ENCODE measurements around the gene WDR88. TPM values are rescaled to one million over a fixed set of nuclear protein-coding genes. Genes with fewer than 3 reads are reported as not detected.

WDR88 gene
- total RNA-seq, 4 donors from 2014 or later = not detected

DNA sequence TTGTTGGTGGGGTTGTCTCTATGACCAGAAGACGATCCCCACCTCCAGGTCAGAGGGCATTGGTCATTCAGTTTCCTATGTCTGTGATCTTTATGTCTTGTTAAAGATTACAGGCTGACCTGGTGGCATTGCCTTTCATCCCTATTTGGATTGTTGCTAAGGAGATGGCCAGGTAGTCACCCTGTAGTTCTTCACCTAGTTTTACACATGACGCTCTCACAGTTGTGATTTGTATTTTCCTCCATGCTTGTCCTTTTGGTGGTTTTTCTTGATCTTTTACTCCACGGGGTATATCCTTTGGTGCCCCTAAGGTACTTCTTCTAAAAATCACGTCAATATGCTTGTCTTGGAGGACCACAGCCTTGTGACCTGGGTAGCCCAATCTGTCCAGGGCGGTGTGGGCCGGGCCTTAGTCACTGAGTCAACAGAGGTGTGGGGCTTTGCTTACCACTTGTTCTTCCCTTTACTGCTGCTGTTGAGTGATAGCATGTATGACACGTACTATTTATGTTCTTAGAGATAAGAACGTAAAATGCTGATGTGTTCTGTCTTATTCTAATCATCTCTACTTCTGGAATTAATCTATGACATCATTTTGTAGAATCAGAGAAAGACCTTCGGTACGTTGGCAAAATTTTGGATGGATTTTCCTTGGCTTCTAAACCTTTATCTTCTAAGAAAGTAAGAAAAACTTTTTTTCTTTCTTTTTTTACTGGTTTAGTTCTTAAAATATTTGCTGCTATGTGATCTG lies 30.8 kb upstream of the WDR88 start:
- DNase-seq (ENCODE audit: low spot score in 2 of 2) = no peak
- H3K4me3 ChIP-seq = no peak overlapping the region
- H3K27ac ChIP-seq = no peak overlapping the region
- 95% methylated on average over 10 of the region's 10 CpGs for WGBS
- H3K36me3 ChIP-seq = peaks cover 68% of the 10 kb centered on the region
- no peak for TF ChIP-seq POLR2A (IDR thresholded peaks at IDR 0.05)
- TF ChIP-seq, protein P1, sequence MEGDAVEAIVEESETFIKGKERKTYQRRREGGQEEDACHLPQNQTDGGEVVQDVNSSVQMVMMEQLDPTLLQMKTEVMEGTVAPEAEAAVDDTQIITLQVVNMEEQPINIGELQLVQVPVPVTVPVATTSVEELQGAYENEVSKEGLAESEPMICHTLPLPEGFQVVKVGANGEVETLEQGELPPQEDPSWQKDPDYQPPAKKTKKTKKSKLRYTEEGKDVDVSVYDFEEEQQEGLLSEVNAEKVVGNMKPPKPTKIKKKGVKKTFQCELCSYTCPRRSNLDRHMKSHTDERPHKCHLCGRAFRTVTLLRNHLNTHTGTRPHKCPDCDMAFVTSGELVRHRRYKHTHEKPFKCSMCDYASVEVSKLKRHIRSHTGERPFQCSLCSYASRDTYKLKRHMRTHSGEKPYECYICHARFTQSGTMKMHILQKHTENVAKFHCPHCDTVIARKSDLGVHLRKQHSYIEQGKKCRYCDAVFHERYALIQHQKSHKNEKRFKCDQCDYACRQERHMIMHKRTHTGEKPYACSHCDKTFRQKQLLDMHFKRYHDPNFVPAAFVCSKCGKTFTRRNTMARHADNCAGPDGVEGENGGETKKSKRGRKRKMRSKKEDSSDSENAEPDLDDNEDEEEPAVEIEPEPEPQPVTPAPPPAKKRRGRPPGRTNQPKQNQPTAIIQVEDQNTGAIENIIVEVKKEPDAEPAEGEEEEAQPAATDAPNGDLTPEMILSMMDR (IDR thresholded peaks at IDR 0.05) = no peak
- TF ChIP-seq POLR2AphosphoS5 (IDR thresholded peaks at IDR 0.05) = no peak
- no peak for TF ChIP-seq EP300 (IDR thresholded peaks at IDR 0.05)
- no peaks in the 10 kb centered on the region for H3K4me1 ChIP-seq
- H3K9me3 ChIP-seq = no peaks in the 10 kb centered on the region
- no peaks in the 10 kb centered on the region for H3K27me3 ChIP-seq

DNA sequence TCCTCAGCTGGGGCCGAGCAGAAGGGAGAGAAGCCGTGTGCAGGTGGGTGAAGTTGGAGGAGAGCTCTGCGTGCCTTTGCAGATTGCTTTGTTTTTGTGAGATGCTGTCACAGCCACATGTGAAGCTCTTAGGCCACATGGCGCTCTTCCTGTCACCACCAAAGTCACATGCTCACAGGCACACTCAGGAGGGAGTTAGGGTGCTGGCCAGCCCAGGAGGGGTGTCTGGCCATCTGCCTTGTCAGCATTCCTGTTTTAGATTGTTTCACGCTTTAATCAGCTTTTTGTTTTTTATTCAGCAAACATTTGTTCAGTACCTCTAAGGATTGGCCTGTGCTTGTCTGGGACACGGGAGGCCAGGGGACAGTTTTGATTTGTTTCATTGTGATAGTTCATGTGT lies 29.0 kb upstream of the WDR88 start:
- DNase-seq (ENCODE audit: low spot score in 2 of 2) = no peak
- Histone ChIP-seq H3K36me3 (peaks cover 71% of the 10 kb centered on the region), H3K9me3 (no peaks in the 10 kb centered on the region), H3K27ac (no peak overlapping the region), H3K4me1 (no peaks in the 10 kb centered on the region), H3K27me3 (no peaks in the 10 kb centered on the region), H3K4me3 (no peak overlapping the region)
- WGBS = 90% methylated on average over 6 of the region's 6 CpGs
- no peak for TF ChIP-seq EP300 (IDR thresholded peaks at IDR 0.05)

DNA sequence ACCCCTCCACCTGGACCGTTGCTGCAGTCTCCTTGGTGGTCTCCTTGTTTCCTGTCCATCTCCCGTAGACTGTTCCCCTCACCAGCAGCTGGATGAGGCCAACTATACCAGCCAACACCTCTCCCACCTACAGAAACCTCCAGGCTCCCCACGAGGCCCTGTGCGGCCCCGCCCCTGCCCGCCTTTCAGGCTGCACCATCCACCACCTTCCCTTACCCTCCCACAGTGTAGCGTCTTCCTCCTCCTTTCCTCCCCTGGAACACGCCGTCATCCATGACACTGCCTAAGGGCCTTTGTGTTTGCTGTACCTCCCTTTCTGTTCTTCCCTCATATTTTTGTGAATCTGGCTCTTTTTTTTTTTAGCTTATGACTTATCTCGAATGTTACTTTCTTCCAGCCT lies 23.8 kb upstream of the WDR88 start:
- peaks cover 83% of the 10 kb centered on the region for H3K36me3 ChIP-seq
- DNase-seq (ENCODE audit: low spot score in 2 of 2) = no peak
- 92% methylated on average over 10 of the region's 10 CpGs for WGBS
- no peaks in the 10 kb centered on the region for H3K27me3 ChIP-seq
- no peak overlapping the region for H3K4me3 ChIP-seq
- H3K9me3 ChIP-seq = no peaks in the 10 kb centered on the region
- H3K27ac ChIP-seq = no peak overlapping the region
- H3K4me1 ChIP-seq = no peaks in the 10 kb centered on the region
- TF ChIP-seq, protein P1 (IDR thresholded peaks at IDR 0.05) = no peak

DNA sequence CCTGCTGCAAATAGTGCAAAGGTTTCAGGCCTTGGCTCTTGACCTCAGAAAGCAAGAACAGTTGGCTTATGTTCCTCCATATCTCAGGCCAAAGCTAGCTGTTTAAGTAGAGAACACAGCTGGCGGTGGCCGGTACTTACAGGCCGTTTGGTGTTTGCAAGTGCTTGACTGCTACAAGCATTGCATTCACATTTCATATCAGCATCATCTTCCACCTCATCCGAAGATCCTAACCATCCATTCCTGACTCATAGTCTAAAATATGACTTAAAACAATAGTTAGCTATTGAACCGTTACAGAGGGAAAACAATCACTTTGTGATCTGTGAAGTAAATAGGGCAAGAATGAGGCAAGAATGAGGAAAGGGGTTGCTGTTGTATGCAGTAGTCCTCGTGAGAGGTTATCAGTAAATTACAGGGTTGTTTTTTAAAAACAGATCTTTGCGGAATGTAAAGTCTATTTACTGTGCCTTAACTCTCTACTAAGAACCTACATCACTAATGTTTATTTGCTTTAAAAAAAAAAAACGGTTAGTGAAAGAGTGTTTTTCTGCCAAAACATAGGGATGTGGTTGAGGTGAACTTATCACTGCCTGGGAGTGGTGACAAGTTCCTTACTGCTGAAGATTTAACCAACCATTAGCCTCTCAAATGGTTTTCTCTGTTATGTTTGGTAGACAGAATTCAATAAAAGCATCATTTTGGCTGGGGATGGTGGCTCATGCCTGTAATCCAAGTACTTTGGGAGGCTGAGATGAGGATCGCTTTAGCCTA lies 21.6 kb upstream of the WDR88 start:
- H3K36me3 ChIP-seq = peaks cover 88% of the 10 kb centered on the region

DNA sequence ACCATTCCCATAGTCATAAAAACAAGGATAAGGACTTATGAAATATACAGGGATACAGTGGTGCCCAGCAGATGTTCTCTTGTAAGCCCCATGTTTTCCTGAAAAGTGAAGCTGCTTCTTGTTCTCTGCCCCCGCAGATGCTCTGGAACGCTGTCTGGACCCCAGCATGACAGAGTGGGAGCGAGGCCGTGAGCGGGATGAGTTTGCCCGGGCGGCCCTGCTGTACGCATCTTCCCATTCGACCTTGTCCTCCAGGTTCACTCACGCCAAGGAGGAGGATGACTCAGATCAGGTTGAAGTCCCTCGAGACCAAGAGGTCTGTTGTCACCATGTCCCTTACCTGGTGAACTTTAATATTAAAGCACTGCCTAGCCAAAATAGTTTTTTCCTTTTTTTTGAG lies 20.3 kb upstream of the WDR88 start:
- Histone ChIP-seq H3K4me3 (no peak overlapping the region), H3K27ac (no peak overlapping the region), H3K27me3 (no peaks in the 10 kb centered on the region), H3K9me3 (no peaks in the 10 kb centered on the region), H3K36me3 (peaks cover 92% of the 10 kb centered on the region), H3K4me1 (no peaks in the 10 kb centered on the region)
- 87% methylated on average over 11 of the region's 11 CpGs for WGBS
- TF ChIP-seq, protein P1 (IDR thresholded peaks at IDR 0.05) = no peak
- TF ChIP-seq EP300 (IDR thresholded peaks at IDR 0.05) = no peak
- TF ChIP-seq POLR2AphosphoS5 (IDR thresholded peaks at IDR 0.05) = no peak
- no peak for TF ChIP-seq POLR2A (IDR thresholded peaks at IDR 0.05)
- DNase-seq (ENCODE audit: low spot score in 2 of 2) = no peak

More for the DNA sequence above, 21.6 kb upstream of the WDR88 start:
- TF ChIP-seq, protein P1 (IDR thresholded peaks at IDR 0.05) = no peak
- no peak for TF ChIP-seq POLR2AphosphoS5 (IDR thresholded peaks at IDR 0.05)
- no peak for TF ChIP-seq EP300 (IDR thresholded peaks at IDR 0.05)
- TF ChIP-seq POLR2A (IDR thresholded peaks at IDR 0.05) = no peak
- H3K9me3 ChIP-seq = no peaks in the 10 kb centered on the region
- H3K4me1 ChIP-seq = no peaks in the 10 kb centered on the region
- no peaks in the 10 kb centered on the region for H3K27me3 ChIP-seq
- no peak overlapping the region for H3K4me3 ChIP-seq
- WGBS = 93% methylated on average over 9 of the region's 9 CpGs
- no peak for DNase-seq (ENCODE audit: low spot score in 2 of 2)
- H3K27ac ChIP-seq = no peak overlapping the region

Measured in suprapubic skin (tissue), 4 donors.